Measurements from ENCODE around the gene RIPK3. TPM values are rescaled to one million over a fixed set of nuclear protein-coding genes. Genes with fewer than 3 reads are reported as not detected.

Gene RIPK3
- polyA plus RNA-seq, 3 donors: 2.3 to 3.6 (median 3.1) TPM

- no peak for DNase-seq (ENCODE audit: low read depth in 3 of 3, low spot score in 2 of 3)
These were observed 31.3 kb downstream of the RIPK3 start for GRCh38 chr14:24308342-24309124.

GRCh38 chr14:24307575-24308341, 32.0 kb downstream of the RIPK3 start, which contains the start of gene CIDEB:
CIDEB (minus strand) TSS chr14:24307977; CDS start chr14:24307858, 119 bp downstream.
- no peak for DNase-seq (ENCODE audit: low read depth in 3 of 3, low spot score in 2 of 3)

- no peak for DNase-seq (ENCODE audit: low read depth in 3 of 3, low spot score in 2 of 3)
These were observed 32.6 kb downstream of the RIPK3 start for GRCh38 chr14:24307156-24307574.

- no peak for DNase-seq (ENCODE audit: low read depth in 3 of 3, low spot score in 2 of 3)
These were observed 35.8 kb downstream of the RIPK3 start for GRCh38 chr14:24304019-24304387.

GRCh38 chr14:24300326-24300980, 39.3 kb downstream of the RIPK3 start:
- DNase-seq (ENCODE audit: low read depth in 3 of 3, low spot score in 2 of 3): no peak

GRCh38 chr14:24299255-24300191, 40.3 kb downstream of the RIPK3 start, which contains the start of the genes DHRS1 and NOP9:
DHRS1 (minus strand) TSS chr14:24299780; CDS start chr14:24299106, 674 bp downstream.
NOP9 (plus strand) TSS chr14:24299850; CDS start chr14:24299955, 105 bp downstream.
- peak; percentile 83 to 85 (median 83) for DNase-seq (ENCODE audit: low read depth in 3 of 3, low spot score in 2 of 3)

GRCh38 chr14:24298892-24299254, 40.9 kb downstream of the RIPK3 start:
- no peak for DNase-seq (ENCODE audit: low read depth in 3 of 3, low spot score in 2 of 3)

- DNase-seq (ENCODE audit: low read depth in 3 of 3, low spot score in 2 of 3): no peak
These were observed 42.4 kb downstream of the RIPK3 start for GRCh38 chr14:24297190-24297964.

GRCh38 chr14:24296341-24297157, 43.2 kb downstream of the RIPK3 start:
- DNase-seq (ENCODE audit: low read depth in 3 of 3, low spot score in 2 of 3): no peak

GRCh38 chr14:24293525-24293924, 46.3 kb downstream of the RIPK3 start:
- no peak for DNase-seq (ENCODE audit: low read depth in 3 of 3, low spot score in 2 of 3)

GRCh38 chr14:24292118-24292807, 47.5 kb downstream of the RIPK3 start:
- no peak for DNase-seq (ENCODE audit: low read depth in 3 of 3, low spot score in 2 of 3)

GRCh38 chr14:24291446-24292117, 48.2 kb downstream of the RIPK3 start:
- no peak for DNase-seq (ENCODE audit: low read depth in 3 of 3, low spot score in 2 of 3)

- DNase-seq (ENCODE audit: low read depth in 3 of 3, low spot score in 2 of 3): no peak
These were observed 49.0 kb downstream of the RIPK3 start for GRCh38 chr14:24290746-24291145.

- no peak for DNase-seq (ENCODE audit: low read depth in 3 of 3, low spot score in 2 of 3)
These were observed 50.0 kb downstream of the RIPK3 start for GRCh38 chr14:24289649-24290280.

- no peak for DNase-seq (ENCODE audit: low read depth in 3 of 3, low spot score in 2 of 3)
These were observed 52.8 kb downstream of the RIPK3 start for GRCh38 chr14:24286996-24287395.
